WTC11 (cell line): ENCODE measurements around the gene CCDC175. TPM values are rescaled to one million over a fixed set of nuclear protein-coding genes. Genes with fewer than 3 reads are reported as not detected.

Source experiments
- ATAC-seq: fragments of 200-7000 bp; cut with Tn5 transposase; 2 replicates; pipeline ENCODE4 v1.10.0; 2021; ENCODE audit warnings: mild to moderate bottlenecking, moderate library complexity
- CTCF ChIA-PET: fragments of 300-600 bp; sonication (Branson Sonifier 250); formaldehyde crosslinking; loops from one replicate; lab custom pipeline; 2021; ENCODE audit warnings: antibody characterized with exemption; lab: Charles Lee
- POLR2A ChIA-PET: fragments of 350-600 bp; sonication (Branson Sonifier 250); formaldehyde crosslinking; loops from one replicate; lab custom pipeline; 2021; ENCODE audit warnings: antibody characterized with exemption; lab: Charles Lee
- DNase-seq: peaks from one replicate; pipeline ENCODE4 v3.0.0; 2021; ENCODE audit warnings: low spot score
- H3K27ac Mint-ChIP-seq: 2 replicates; pipeline ENCODE4 v1.8.0; 2021; ENCODE audit warnings: mixed read lengths
- H3K27me3 Mint-ChIP-seq: 2 replicates; pipeline ENCODE4 v1.8.0; 2021; ENCODE audit warnings: low read depth, mild to moderate bottlenecking, moderate library complexity, mixed read lengths
- H3K36me3 Mint-ChIP-seq: 2 replicates; pipeline ENCODE4 v1.8.0; 2021; ENCODE audit warnings: mixed read lengths
- H3K4me1 Mint-ChIP-seq: 2 replicates; pipeline ENCODE4 v1.8.0; 2022; ENCODE audit warnings: mixed read lengths
- H3K4me3 Mint-ChIP-seq: 2 replicates; pipeline ENCODE4 v1.8.0; 2021; ENCODE audit warnings: mild to moderate bottlenecking, moderate library complexity, mixed read lengths
- H3K9me3 Mint-ChIP-seq: 2 replicates; pipeline ENCODE4 v1.8.0; 2021; ENCODE audit warnings: mixed read lengths
- CBFB ChIP-seq: sonication (generic); formaldehyde crosslinking; IDR thresholded peaks from 2 replicates; pipeline ENCODE4 v1.8.1; 2022; ENCODE audit warnings: mild to moderate bottlenecking, low read depth, missing genetic modification reagents
- JUN ChIP-seq: sonication (generic); formaldehyde crosslinking; IDR thresholded peaks from 2 replicates; pipeline ENCODE4 v1.8.0; 2023; ENCODE audit warnings: mild to moderate bottlenecking, missing genetic modification reagents
- MYBL2 ChIP-seq: sonication (generic); formaldehyde crosslinking; IDR thresholded peaks from 2 replicates; pipeline ENCODE4 v1.8.1; 2023; ENCODE audit warnings: mild to moderate bottlenecking, moderate library complexity, missing genetic modification reagents
- NFYB ChIP-seq: sonication (generic); formaldehyde crosslinking; conservative IDR thresholded peaks from 2 replicates; pipeline ENCODE4 v1.8.0; 2022; ENCODE audit warnings: low read depth, missing genetic modification reagents
- NR1H2 ChIP-seq: sonication (generic); formaldehyde crosslinking; IDR thresholded peaks from 2 replicates; pipeline ENCODE4 v1.9.0; 2021; ENCODE audit warnings: mild to moderate bottlenecking, moderate library complexity, missing genetic modification reagents
- NR2C2 ChIP-seq: sonication (generic); formaldehyde crosslinking; IDR thresholded peaks from 2 replicates; pipeline ENCODE4 v1.8.0; 2022; ENCODE audit warnings: mild to moderate bottlenecking, missing genetic modification reagents
- OVOL2 ChIP-seq: fragments of 250-450 bp; sonication (Bioruptor Pico); IDR thresholded peaks from 2 replicates; pipeline ENCODE4 v1.9.0; 2021; ENCODE audit warnings: mild to moderate bottlenecking, borderline replicate concordance
- SMAD4 ChIP-seq: sonication (generic); formaldehyde crosslinking; IDR thresholded peaks from 2 replicates; pipeline ENCODE4 v1.8.0; 2022; ENCODE audit warnings: mild to moderate bottlenecking, missing genetic modification reagents
- total RNA-seq: library from RNA; stranded (reverse); gene quantifications from 3 replicates; pipeline ENCODE4 v1.2.3, GENCODE V29; 2021
- TF ChIP-seq, protein P1 (sequence below): fragments of 250-450 bp; sonication (Bioruptor Pico); IDR thresholded peaks from 2 replicates; pipeline ENCODE4 v2.1.2; 2022; ENCODE audit warnings: mild to moderate bottlenecking, moderate library complexity
- TF ChIP-seq, protein P2 (sequence below): sonication (generic); formaldehyde crosslinking; IDR thresholded peaks from 2 replicates; pipeline ENCODE4 v1.8.1; 2022; ENCODE audit warnings: mild to moderate bottlenecking, missing genetic modification reagents, moderate library complexity, borderline replicate concordance
- TF ChIP-seq, protein P3 (sequence below): sonication (generic); formaldehyde crosslinking; conservative IDR thresholded peaks from 2 replicates; pipeline ENCODE4 v1.8.1; 2023; ENCODE audit warnings: mild to moderate bottlenecking, low read depth, missing genetic modification reagents, moderate library complexity
- TF ChIP-seq, protein P4 (sequence below): fragments of 250-450 bp; sonication (Bioruptor Pico); IDR thresholded peaks from 2 replicates; pipeline ENCODE4 v1.8.0; 2021; ENCODE audit warnings: mild to moderate bottlenecking
- TF ChIP-seq, protein P5 (sequence below): sonication (generic); formaldehyde crosslinking; IDR thresholded peaks from 2 replicates; pipeline ENCODE4 v1.8.0; 2022; ENCODE audit warnings: mild to moderate bottlenecking, missing genetic modification reagents
- TF ChIP-seq, protein P6 (sequence below): sonication (generic); formaldehyde crosslinking; IDR thresholded peaks from 2 replicates; pipeline ENCODE4 v1.8.0; 2023; ENCODE audit warnings: mild to moderate bottlenecking, missing genetic modification reagents
- TF ChIP-seq, protein P7 (sequence below): sonication (generic); formaldehyde crosslinking; IDR thresholded peaks from 2 replicates; pipeline ENCODE4 v1.8.0; 2022; ENCODE audit warnings: mild to moderate bottlenecking, missing genetic modification reagents
- TF ChIP-seq, protein P8 (sequence below): sonication (generic); formaldehyde crosslinking; IDR thresholded peaks from 2 replicates; pipeline ENCODE4 v1.8.1; 2022; ENCODE audit warnings: missing genetic modification reagents, borderline replicate concordance

The CCDC175 gene
- total RNA-seq, 1 experiment from 2014 or later: not detected

DNA sequence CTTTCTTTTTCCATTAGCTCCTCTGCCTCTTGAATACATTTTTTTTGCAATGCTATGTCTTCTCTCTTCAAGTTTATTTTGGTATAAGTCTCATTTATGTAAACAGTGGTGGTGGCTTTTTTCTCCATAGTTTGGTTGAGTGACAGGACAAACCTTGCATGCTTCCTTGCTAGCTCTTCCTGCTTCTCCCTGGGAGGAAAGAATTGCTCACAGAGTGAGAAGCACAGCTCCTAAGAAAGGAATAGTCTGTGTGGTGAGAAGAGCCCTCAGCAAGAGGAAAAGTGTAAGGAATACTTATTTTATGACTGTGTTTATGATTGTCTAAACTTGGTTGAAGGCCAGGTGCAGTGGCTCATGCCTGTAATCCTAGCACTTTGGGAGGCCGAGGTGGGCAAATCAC lies 11.5 kb downstream of the CCDC175 start:
- ChIA-PET CTCF (interaction anchor here (1.6 to 7.7 kb wide), 3 partner anchors 11 to 58 kb away, joined by 6 to 103 read pairs (median 44); partner anchors contain the start of gene CCDC175), POLR2A (no interaction called here)
- Mint-ChIP-seq H3K9me3 (no peaks in the 10 kb centered on the region), H3K4me1 (peaks cover 29% of the 10 kb centered on the region), H3K4me3 (no peak overlapping the region), H3K27ac (no peak overlapping the region), H3K36me3 (no peaks in the 10 kb centered on the region), H3K27me3 (no peaks in the 10 kb centered on the region)
- TF ChIP-seq SMAD4 (no peak), NFYB (CRISPR knock-in tag) (no peak), OVOL2 (CRISPR knock-in tag) (no peak), NR2C2 (CRISPR knock-in tag) (no peak), NR1H2 (no peak), MYBL2 (no peak), CBFB (CRISPR knock-in tag) (no peak), JUN (no peak)
- TF ChIP-seq, protein P1, sequence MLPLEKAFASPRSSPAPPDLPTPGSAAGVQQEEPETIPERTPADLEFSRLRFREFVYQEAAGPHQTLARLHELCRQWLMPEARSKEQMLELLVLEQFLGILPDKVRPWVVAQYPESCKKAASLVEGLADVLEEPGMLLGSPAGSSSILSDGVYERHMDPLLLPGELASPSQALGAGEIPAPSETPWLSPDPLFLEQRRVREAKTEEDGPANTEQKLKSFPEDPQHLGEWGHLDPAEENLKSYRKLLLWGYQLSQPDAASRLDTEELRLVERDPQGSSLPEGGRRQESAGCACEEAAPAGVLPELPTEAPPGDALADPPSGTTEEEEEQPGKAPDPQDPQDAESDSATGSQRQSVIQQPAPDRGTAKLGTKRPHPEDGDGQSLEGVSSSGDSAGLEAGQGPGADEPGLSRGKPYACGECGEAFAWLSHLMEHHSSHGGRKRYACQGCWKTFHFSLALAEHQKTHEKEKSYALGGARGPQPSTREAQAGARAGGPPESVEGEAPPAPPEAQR (CRISPR knock-in tag): no peak
- TF ChIP-seq, protein P2, sequence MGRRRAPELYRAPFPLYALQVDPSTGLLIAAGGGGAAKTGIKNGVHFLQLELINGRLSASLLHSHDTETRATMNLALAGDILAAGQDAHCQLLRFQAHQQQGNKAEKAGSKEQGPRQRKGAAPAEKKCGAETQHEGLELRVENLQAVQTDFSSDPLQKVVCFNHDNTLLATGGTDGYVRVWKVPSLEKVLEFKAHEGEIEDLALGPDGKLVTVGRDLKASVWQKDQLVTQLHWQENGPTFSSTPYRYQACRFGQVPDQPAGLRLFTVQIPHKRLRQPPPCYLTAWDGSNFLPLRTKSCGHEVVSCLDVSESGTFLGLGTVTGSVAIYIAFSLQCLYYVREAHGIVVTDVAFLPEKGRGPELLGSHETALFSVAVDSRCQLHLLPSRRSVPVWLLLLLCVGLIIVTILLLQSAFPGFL: no peak
- TF ChIP-seq, protein P3, sequence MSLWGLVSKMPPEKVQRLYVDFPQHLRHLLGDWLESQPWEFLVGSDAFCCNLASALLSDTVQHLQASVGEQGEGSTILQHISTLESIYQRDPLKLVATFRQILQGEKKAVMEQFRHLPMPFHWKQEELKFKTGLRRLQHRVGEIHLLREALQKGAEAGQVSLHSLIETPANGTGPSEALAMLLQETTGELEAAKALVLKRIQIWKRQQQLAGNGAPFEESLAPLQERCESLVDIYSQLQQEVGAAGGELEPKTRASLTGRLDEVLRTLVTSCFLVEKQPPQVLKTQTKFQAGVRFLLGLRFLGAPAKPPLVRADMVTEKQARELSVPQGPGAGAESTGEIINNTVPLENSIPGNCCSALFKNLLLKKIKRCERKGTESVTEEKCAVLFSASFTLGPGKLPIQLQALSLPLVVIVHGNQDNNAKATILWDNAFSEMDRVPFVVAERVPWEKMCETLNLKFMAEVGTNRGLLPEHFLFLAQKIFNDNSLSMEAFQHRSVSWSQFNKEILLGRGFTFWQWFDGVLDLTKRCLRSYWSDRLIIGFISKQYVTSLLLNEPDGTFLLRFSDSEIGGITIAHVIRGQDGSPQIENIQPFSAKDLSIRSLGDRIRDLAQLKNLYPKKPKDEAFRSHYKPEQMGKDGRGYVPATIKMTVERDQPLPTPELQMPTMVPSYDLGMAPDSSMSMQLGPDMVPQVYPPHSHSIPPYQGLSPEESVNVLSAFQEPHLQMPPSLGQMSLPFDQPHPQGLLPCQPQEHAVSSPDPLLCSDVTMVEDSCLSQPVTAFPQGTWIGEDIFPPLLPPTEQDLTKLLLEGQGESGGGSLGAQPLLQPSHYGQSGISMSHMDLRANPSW (CRISPR knock-in tag): no peak
- TF ChIP-seq, protein P4, sequence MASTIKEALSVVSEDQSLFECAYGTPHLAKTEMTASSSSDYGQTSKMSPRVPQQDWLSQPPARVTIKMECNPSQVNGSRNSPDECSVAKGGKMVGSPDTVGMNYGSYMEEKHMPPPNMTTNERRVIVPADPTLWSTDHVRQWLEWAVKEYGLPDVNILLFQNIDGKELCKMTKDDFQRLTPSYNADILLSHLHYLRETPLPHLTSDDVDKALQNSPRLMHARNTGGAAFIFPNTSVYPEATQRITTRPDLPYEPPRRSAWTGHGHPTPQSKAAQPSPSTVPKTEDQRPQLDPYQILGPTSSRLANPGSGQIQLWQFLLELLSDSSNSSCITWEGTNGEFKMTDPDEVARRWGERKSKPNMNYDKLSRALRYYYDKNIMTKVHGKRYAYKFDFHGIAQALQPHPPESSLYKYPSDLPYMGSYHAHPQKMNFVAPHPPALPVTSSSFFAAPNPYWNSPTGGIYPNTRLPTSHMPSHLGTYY (CRISPR knock-in tag): no peak
- TF ChIP-seq, protein P5, sequence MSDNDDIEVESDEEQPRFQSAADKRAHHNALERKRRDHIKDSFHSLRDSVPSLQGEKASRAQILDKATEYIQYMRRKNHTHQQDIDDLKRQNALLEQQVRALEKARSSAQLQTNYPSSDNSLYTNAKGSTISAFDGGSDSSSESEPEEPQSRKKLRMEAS: no peak
- TF ChIP-seq, protein P6, sequence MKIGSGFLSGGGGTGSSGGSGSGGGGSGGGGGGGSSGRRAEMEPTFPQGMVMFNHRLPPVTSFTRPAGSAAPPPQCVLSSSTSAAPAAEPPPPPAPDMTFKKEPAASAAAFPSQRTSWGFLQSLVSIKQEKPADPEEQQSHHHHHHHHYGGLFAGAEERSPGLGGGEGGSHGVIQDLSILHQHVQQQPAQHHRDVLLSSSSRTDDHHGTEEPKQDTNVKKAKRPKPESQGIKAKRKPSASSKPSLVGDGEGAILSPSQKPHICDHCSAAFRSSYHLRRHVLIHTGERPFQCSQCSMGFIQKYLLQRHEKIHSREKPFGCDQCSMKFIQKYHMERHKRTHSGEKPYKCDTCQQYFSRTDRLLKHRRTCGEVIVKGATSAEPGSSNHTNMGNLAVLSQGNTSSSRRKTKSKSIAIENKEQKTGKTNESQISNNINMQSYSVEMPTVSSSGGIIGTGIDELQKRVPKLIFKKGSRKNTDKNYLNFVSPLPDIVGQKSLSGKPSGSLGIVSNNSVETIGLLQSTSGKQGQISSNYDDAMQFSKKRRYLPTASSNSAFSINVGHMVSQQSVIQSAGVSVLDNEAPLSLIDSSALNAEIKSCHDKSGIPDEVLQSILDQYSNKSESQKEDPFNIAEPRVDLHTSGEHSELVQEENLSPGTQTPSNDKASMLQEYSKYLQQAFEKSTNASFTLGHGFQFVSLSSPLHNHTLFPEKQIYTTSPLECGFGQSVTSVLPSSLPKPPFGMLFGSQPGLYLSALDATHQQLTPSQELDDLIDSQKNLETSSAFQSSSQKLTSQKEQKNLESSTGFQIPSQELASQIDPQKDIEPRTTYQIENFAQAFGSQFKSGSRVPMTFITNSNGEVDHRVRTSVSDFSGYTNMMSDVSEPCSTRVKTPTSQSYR (CRISPR knock-in tag): no peak
- TF ChIP-seq, protein P7, sequence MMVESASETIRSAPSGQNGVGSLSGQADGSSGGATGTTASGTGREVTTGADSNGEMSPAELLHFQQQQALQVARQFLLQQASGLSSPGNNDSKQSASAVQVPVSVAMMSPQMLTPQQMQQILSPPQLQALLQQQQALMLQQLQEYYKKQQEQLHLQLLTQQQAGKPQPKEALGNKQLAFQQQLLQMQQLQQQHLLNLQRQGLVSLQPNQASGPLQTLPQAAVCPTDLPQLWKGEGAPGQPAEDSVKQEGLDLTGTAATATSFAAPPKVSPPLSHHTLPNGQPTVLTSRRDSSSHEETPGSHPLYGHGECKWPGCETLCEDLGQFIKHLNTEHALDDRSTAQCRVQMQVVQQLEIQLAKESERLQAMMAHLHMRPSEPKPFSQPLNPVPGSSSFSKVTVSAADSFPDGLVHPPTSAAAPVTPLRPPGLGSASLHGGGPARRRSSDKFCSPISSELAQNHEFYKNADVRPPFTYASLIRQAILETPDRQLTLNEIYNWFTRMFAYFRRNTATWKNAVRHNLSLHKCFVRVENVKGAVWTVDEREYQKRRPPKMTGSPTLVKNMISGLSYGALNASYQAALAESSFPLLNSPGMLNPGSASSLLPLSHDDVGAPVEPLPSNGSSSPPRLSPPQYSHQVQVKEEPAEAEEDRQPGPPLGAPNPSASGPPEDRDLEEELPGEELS (CRISPR knock-in tag): no peak
- TF ChIP-seq, protein P8, sequence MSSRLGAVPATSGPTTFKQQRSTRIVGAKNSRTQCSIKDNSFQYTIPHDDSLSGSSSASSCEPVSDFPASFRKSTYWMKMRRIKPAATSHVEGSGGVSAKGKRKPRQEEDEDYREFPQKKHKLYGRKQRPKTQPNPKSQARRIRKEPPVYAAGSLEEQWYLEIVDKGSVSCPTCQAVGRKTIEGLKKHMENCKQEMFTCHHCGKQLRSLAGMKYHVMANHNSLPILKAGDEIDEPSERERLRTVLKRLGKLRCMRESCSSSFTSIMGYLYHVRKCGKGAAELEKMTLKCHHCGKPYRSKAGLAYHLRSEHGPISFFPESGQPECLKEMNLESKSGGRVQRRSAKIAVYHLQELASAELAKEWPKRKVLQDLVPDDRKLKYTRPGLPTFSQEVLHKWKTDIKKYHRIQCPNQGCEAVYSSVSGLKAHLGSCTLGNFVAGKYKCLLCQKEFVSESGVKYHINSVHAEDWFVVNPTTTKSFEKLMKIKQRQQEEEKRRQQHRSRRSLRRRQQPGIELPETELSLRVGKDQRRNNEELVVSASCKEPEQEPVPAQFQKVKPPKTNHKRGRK (CRISPR knock-in tag): no peak
- ATAC-seq (no peak), DNase-seq (no peak)
